ENCODE measurements around the gene DOK1.

Gene DOK1

GRCh38 chr2:74525717-74526648 is 28.5 kb upstream of the DOK1 start, which contains the start of gene DQX1:
TSS of gene DQX1 (minus strand) at chr2:74526231. CDS start at chr2:74525729, 502 bp downstream.
- no peak for DNase-seq (ENCODE audit: low spot score)

DNA sequence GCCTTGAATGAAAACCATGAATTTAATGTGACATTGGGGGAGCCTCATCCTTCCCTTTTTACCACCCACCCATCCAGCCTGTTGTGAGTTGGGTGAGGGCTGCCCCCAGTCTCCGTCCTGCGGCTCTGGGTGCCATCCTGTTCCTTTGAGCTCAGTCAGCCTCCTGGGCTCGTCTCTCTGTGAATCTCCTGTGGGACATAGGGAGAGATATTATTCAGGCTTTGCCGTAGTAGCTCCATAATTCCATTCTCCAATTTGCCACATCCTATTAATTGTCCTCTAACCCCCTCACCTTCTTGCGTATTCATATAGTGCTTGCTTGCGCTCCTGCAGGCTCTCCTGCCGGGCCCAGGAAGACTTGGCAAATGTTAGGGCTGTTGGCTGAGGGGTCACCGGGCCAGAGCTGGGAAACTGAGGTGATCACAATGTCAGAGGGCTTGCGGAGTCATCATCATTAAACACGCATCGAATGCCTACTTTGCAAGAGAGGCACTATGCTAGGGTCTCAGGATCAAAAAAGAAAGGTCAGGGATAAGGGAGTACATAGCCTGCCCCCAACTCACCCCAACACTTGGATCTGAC is 27.8 kb upstream of the DOK1 start:
- no peak for DNase-seq (ENCODE audit: low spot score)

- no peak for DNase-seq (ENCODE audit: low spot score)
These were observed 26.8 kb upstream of the DOK1 start for GRCh38 chr2:74527741-74528140.

DNA sequence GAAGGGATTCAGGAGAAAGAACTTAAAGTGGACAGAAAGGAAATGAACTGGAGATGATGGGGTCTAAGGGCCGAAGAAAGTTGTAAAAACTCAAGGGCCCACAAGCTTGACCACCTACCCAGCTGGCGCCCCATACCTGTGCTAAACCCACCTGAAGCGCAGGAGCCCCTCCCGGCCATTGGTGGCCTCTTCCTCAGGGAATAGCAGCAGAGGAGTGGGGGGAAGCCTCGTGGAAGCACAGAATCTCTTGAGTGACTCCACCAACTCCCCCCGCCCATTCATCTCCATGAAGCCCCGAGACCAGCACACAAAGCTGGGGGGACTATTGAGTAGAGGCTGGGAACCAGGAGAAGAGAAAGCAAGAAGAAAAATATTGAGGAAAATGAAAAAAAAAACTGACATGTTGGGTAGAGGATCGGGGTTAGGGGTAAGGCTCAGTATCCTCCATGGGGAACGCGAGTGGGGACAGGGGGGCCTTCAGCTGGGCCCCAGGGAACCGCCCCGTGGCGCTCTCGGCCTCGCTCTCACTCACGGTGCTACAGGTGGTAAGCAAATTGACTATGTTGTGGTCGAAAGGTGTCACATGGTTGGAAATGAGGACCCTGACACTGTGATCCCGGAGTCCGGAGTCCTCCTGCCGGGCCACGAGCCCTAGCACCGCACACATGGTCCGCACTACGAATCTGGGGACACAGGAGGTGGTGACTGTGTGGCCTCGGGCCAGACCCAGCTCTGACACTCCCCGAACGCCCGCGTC is 25.7 kb upstream of the DOK1 start:
- no peak for DNase-seq (ENCODE audit: low spot score)

GRCh38 chr2:74529357-74530238 is 24.9 kb upstream of the DOK1 start, which contains the start of the genes AUP1 and HTRA2:
TSS of gene AUP1 (minus strand) at chr2:74529706. CDS start at chr2:74529629, 77 bp downstream.
TSS of gene HTRA2 (plus strand) at chr2:74529933. CDS start at chr2:74530007, 74 bp downstream.
- peak; percentile 99 for DNase-seq (ENCODE audit: low spot score)

DNA sequence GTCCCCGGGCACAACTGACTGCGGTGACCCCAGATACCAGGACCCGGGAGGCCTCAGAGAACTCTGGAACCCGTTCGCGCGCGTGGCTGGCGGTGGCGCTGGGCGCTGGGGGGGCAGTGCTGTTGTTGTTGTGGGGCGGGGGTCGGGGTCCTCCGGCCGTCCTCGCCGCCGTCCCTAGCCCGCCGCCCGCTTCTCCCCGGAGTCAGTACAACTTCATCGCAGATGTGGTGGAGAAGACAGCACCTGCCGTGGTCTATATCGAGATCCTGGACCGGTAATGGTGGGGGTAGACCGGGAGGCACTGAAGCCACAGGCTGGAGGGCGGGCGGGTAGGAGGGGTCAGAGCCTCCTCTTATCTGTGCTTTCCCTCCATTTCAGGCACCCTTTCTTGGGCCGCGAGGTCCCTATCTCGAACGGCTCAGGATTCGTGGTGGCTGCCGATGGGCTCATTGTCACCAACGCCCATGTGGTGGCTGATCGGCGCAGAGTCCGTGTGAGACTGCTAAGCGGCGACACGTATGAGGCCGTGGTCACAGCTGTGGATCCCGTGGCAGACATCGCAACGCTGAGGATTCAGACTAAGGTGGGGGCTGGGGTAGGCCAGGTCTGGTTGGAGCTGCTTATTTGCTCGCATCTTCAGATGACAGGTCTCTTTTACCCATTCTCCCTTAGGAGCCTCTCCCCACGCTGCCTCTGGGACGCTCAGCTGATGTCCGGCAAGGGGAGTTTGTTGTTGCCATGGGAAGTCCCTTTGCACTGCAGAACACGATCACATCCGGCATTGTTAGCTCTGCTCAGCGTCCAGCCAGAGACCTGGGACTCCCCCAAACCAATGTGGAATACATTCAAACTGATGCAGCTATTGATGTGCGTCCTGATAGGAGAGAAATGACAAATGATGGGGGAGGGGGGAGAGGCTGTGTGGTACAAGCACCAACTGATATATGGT is 24.0 kb upstream of the DOK1 start:
- DNase-seq (ENCODE audit: low spot score) = peak; percentile 63

- DNase-seq (ENCODE audit: low spot score) = no peak
These were observed 22.9 kb upstream of the DOK1 start for GRCh38 chr2:74531666-74532065.

GRCh38 chr2:74532222-74532621 is 22.3 kb upstream of the DOK1 start:
- DNase-seq (ENCODE audit: low spot score) = peak; percentile 40

GRCh38 chr2:74533464-74533863 is 21.1 kb upstream of the DOK1 start:
- DNase-seq (ENCODE audit: low spot score) = no peak

GRCh38 chr2:74534411-74534810 is 20.1 kb upstream of the DOK1 start:
- no peak for DNase-seq (ENCODE audit: low spot score)

GRCh38 chr2:74535440-74535965 is 19.0 kb upstream of the DOK1 start:
- DNase-seq (ENCODE audit: low spot score) = no peak

GRCh38 chr2:74536166-74536950 is 18.2 kb upstream of the DOK1 start:
- DNase-seq (ENCODE audit: low spot score) = no peak

DNA sequence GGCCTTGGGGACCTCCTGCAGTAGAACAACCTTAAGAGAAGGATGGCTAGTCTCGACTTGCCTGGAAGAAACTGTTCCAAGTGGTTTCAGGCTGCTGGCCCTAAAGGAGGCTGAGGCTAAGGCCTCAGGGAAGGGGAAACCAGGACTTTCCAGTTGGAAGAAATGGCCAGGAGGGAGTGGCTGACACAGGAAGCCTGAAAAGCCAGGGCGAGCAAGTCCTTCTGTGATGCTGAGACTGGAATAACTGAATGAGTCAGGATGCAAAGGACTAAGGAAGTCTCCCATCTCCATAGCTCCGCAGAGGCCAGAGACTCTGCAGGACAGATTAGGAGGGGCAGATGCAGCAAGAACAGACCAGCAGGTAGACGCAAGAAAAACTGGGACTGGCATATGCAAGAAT is 17.4 kb upstream of the DOK1 start:
- DNase-seq (ENCODE audit: low spot score) = no peak

- no peak for DNase-seq (ENCODE audit: low spot score)
These were observed 15.6 kb upstream of the DOK1 start for GRCh38 chr2:74538881-74539339.

GRCh38 chr2:74540291-74540690 is 14.2 kb upstream of the DOK1 start:
- DNase-seq (ENCODE audit: low spot score) = no peak

DNA sequence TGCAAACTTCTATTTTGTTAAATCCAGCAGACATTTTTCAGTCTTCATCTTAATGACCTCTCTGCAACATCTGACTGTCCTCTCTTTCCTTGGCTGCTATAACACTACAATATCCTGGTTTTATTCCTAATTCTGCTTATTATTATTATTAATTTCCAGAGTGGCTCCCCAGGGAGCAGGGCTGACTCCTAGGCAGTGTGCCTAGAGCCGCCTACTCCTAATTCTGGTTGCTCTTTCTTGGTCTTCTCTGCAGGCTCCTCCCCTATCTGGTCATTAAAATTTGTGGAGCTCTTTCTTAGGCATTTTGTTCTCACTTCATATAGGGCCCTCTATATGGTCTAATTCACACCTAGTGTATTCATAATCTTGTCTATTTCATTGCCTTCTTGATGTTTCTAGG is 11.5 kb upstream of the DOK1 start:
- DNase-seq (ENCODE audit: low spot score) = no peak

DNA sequence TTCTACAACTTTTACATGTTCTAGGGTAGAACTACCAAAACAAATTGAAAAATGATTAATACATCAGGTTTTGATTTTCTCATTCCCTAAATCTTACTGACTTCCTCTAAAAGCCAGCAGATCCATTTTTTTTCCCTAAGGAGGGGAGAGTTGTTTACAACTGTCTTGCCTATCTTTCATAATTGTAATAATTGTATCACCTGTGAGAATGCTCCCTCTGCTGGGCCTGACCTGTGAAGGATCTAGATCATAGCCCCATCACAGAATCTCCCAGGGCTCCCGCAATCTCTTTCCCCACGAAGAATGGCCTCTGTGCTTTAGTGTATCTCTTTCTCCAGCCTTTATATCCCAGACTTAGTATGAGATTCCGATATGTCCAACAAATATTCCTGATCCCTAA is 9.9 kb upstream of the DOK1 start:
- DNase-seq (ENCODE audit: low spot score) = no peak

- no peak for DNase-seq (ENCODE audit: low spot score)
These were observed 8.5 kb upstream of the DOK1 start for GRCh38 chr2:74546004-74546403.

DNA sequence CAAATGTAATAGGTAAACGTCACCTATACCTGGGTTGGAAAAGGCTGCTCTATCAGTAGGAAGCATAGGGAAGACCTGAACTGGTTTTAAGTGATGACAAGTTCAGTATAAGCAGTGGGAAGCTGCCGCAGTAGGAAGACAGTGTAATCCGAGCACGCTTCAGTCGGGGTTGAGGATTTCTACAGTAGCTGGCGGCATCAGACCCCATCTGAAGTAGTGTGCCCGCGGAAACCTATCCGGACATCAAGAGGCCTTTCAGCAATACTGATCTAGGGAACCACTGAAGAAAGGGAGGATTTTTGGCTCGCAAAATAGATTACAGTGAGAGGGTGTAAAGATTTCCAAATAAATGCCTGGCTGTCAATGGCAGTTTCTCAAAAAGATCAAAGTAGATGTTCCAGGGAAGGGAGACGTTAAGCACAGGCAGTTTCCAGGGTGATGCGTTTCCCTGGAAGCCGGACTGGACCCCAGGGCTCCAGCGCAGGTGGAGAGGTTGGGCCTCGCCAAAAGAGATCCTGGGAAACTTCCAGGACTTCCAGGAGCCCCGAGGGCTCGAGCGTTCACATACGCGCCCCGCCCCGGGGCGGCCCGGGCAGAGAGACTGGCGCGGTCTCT is 6.1 kb upstream of the DOK1 start:
- no peak for DNase-seq (ENCODE audit: low spot score)
